ENCODE measurements around the gene PLCG1. TPM values are rescaled to one million over a fixed set of nuclear protein-coding genes. Genes with fewer than 3 reads are reported as not detected.

The PLCG1 gene
- total RNA-seq, 1 donor from 2014 or later: 89.3 TPM

DNA sequence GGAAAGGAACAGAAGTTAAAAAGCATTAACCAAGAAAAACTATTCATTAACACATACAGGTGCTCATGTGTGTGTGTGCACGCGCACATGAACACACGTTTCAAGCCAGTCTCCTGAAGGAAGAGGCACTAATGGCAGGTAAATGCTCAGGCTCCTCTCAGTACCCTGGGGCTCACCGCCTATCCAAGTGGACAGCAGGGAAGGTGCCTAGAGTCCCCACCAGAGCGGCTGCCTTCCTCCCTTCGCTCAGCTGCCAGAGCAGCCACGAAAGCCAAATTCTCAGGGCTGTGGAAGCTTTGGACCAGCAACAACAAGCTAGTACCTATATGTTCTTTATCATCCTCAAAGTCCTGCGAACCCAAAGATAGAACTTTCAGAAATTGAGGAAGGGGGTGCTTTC lies 42.6 kb downstream of the PLCG1 start:
- DNase-seq (ENCODE audit: low read depth): no peak
- no peak overlapping the region for H3K4me3 ChIP-seq (ENCODE audit: low read depth, low read length)
- TF ChIP-seq, protein P1, sequence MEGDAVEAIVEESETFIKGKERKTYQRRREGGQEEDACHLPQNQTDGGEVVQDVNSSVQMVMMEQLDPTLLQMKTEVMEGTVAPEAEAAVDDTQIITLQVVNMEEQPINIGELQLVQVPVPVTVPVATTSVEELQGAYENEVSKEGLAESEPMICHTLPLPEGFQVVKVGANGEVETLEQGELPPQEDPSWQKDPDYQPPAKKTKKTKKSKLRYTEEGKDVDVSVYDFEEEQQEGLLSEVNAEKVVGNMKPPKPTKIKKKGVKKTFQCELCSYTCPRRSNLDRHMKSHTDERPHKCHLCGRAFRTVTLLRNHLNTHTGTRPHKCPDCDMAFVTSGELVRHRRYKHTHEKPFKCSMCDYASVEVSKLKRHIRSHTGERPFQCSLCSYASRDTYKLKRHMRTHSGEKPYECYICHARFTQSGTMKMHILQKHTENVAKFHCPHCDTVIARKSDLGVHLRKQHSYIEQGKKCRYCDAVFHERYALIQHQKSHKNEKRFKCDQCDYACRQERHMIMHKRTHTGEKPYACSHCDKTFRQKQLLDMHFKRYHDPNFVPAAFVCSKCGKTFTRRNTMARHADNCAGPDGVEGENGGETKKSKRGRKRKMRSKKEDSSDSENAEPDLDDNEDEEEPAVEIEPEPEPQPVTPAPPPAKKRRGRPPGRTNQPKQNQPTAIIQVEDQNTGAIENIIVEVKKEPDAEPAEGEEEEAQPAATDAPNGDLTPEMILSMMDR (IDR thresholded peaks at IDR 0.05; ENCODE audit: insufficient read depth, low read length, poor library complexity, severe bottlenecking): no peak
- no peaks in the 10 kb centered on the region for H3K27me3 ChIP-seq (ENCODE audit: control insufficient read depth, insufficient read depth, low read length)
- H3K36me3 ChIP-seq (ENCODE audit: control insufficient read depth, insufficient read depth, low read length): peaks cover 6% of the 10 kb centered on the region

DNA sequence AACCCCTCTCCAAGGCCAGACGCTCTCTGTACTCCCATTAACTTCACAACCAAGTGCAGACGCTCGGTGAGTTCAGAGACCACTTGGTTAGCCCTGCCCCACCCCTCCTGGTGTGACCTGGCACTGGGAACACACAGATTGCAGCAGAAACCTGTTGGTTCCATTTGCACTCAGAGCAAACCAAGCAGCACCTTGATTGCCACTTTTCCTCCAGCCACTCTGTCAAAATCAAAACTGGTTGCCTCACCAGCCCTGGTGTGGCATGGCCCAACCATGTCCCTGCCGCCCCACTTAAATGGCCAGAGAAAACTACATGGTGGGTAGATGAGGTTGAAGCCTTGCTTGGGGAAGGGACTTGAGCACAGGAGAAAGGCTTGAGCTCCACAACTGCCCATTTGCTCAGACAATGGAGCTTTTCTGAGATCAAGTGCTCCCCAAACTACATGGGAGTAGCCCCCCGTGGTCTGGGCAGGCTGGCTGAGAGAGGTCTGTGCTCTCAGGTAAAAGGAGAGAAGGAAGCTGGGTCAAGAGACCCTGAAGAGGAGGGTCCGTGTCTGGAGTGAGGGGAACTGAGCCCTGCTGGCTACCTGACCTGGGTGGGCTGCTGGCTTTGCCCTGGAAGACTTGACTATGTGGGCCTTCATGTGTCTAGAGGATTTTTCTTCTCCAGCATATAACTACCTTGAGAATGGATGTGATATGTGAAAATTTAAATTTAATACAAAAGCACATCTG lies 43.4 kb downstream of the PLCG1 start:
- DNase-seq (ENCODE audit: low read depth): no peak
- no peak overlapping the region for H3K4me3 ChIP-seq (ENCODE audit: low read depth, low read length)
- peaks cover 4% of the 10 kb centered on the region for H3K36me3 ChIP-seq (ENCODE audit: control insufficient read depth, insufficient read depth, low read length)
- TF ChIP-seq, protein P1 (IDR thresholded peaks at IDR 0.05; ENCODE audit: insufficient read depth, low read length, poor library complexity, severe bottlenecking): no peak
- no peaks in the 10 kb centered on the region for H3K27me3 ChIP-seq (ENCODE audit: control insufficient read depth, insufficient read depth, low read length)

DNA sequence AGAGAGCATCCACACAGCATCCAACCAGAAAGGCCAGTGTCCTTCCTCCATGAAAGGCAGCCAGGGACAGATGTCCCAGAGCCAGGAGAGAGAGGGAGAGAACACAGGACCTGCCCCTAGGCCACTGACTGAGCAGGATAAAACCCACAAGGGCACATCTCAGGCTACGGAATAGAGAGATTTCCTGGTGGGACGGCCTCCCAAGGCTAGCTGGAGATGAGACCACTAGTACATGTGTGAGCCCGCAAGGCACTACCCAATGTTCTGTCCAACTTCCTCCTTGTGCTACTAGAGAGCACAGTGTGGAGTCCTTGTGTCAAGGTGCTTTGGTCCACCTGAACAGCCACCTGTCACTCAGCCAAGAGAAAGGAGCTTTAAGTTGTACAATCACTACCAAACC lies 44.2 kb downstream of the PLCG1 start:
- TF ChIP-seq, protein P1 (IDR thresholded peaks at IDR 0.05; ENCODE audit: insufficient read depth, low read length, poor library complexity, severe bottlenecking): no peak
- no peak for DNase-seq (ENCODE audit: low read depth)
- H3K27me3 ChIP-seq (ENCODE audit: control insufficient read depth, insufficient read depth, low read length): no peaks in the 10 kb centered on the region
- no peak overlapping the region for H3K4me3 ChIP-seq (ENCODE audit: low read depth, low read length)
- H3K36me3 ChIP-seq (ENCODE audit: control insufficient read depth, insufficient read depth, low read length): peaks cover 4% of the 10 kb centered on the region

DNA sequence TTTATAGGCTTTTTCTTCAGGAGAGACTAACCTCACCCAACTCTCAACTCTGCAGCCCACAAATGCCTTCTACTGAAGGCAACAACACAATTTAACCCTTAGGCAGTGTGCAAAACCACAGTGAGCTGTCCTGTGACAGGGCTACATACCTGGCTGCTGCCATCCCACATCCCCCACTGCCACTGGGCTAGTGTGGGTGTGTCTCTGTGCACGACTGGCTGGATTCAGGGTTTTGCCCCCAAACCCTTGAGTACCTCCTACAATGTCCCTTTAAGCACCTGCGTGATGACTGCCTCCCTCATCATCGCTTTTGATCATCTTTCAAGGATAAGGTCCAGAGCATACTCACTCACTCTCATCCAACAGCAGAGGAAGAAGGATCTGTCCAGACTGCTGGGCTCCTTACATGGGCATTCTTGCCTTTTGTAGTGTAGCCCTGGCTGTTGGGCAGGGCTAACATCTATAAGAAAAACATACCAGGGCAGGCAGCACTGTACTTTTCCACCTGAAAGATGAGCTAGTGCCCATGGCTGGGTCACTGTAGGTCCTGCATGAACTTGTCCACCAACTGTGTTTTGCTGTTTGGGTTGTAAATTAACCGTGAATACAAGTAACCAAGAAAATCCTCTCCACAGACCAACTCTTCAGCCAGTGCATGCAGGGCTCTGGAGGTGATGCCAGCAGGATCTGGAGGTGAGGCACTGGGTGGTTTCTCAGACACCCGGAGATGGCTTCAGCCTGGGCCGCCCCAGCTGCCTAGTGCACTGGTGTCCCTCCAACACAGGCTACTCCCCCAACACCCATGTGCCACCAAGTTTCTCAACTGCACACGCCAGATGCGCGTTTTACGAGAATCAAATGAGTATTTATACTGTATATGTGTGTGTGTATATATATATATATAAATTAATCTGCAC lies 45.2 kb downstream of the PLCG1 start:
- Histone ChIP-seq H3K4me3 (ENCODE audit: low read depth, low read length) (no peak overlapping the region), H3K36me3 (ENCODE audit: control insufficient read depth, insufficient read depth, low read length) (peaks cover 2% of the 10 kb centered on the region), H3K27me3 (ENCODE audit: control insufficient read depth, insufficient read depth, low read length) (no peaks in the 10 kb centered on the region)
- no peak for DNase-seq (ENCODE audit: low read depth)
- TF ChIP-seq, protein P1 (IDR thresholded peaks at IDR 0.05; ENCODE audit: insufficient read depth, low read length, poor library complexity, severe bottlenecking): no peak

DNA sequence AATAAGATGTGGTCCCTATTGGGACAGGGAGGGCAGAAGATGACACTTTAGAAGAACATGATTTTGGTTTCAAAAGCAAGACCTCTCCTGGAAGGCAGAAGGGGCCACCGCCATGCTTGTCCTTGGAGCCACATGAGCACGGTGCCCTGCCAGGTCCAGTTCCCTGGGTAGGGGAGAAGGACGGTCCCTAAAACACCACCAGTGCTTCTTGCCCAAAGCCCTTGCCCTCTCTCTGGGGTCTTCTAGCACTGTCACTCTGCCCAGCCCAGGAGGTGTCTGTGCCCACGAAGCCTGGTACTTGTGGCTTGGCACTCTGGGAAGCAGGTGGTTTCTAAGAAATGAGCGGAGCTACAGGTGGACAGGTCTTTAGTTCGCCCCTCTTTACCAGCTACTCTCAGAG lies 46.0 kb downstream of the PLCG1 start:
- no peak for DNase-seq (ENCODE audit: low read depth)
- TF ChIP-seq, protein P1 (IDR thresholded peaks at IDR 0.05; ENCODE audit: insufficient read depth, low read length, poor library complexity, severe bottlenecking): no peak
- no peaks in the 10 kb centered on the region for H3K27me3 ChIP-seq (ENCODE audit: control insufficient read depth, insufficient read depth, low read length)
- H3K36me3 ChIP-seq (ENCODE audit: control insufficient read depth, insufficient read depth, low read length): peaks cover 2% of the 10 kb centered on the region
- no peak overlapping the region for H3K4me3 ChIP-seq (ENCODE audit: low read depth, low read length)

Data from kidney epithelial cell (primary cell).